NCI-H2227 treated with DMSO at 0.1 percent for 48 hours (cell line): ENCODE data around the gene MNX1.

ENCODE experiments used
- DNase-seq: peaks from one replicate; lab custom pipeline; 2025; lab: John Stamatoyannopoulos, UW

Gene MNX1

DNA sequence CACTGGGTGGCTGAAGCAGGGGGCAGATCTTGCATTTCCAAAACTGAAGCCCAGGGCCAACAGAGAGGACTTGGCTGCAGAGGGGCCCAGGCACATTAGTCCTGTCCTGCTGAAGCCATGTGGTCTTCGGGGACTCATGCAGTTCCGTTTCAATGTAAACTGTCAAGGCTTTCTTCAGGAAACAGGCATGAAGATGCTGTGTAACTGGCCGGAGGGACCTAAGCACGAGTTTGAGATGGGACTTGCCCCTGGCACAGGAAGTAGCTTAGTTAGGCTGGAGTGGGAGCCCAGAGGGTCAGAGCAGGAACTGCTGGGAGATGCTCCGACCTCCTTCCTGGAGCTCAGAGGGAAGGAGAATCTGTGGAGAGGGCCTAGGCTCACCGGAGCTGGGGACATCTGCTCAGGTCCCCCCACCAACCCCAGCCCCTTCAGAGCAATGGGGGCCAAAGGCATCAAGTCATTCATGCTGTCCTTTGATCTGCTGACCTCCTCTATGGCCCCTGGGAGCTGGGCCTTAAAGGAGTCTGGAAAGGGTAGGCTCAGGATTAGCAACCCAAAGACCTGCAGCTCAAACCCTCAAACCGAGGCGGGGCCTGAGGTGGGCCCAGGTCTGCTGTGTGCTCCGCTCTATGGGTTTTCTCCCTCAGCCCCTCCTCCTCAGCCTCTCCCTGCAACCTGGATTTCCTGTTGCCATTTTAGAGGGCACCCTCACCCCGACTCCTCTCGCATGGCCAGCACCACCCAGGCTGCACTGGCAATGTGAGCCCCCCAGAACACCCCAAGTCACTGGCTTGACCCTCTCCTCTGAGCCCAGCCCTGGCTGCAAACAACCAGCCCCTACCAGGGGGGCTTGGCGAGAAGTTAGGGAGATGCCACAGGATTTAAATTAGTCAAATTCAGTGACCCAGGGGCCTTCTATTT, 4.4 kb upstream of the MNX1 start:
- DNase-seq, result no peak

DNA sequence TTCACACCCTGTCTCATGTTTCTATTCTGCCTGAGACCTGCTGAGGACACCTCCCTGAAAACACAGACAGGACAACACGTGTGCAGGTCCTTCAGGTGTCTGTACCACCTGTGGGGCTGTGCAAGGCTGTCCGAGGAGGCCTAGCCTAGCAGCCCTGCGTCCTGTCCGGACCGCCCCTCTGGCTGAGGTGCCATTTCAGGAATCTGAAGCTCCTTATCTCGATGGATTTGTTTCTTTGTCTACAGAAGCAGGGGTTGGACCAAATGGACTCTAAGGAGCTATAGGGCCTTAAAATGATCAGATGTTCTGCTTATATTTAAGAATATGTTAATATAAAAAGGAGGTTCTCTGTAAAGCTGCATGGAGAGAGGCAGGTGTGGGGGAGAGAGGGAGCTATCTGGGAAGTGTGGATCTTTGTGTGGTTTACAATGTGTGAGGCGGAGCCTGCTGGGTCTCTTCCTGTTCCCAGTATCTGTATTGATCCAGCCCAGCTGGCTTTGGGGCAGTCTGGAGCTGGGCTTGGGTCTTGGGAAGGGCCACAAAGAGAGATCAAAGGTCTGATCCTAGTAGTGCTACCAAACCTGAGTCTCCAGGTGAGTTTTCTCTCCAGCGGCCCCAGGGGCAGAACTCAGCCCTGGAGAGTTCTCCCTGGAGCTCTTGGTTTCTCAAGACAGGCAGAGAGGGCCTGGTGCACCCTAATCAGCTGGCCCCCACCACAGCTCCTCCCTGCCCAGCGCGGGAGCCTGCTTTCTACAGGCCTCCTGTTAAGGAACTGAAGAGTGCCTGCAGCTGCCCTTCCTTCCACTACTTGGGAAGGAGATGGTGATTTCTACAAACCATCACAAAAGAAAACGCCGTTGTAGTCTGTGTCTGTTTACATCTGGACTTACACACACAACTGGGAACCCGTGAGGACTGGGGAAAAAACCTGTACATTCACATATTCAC, 3.4 kb upstream of the MNX1 start:
- DNase-seq, result no peak

DNA sequence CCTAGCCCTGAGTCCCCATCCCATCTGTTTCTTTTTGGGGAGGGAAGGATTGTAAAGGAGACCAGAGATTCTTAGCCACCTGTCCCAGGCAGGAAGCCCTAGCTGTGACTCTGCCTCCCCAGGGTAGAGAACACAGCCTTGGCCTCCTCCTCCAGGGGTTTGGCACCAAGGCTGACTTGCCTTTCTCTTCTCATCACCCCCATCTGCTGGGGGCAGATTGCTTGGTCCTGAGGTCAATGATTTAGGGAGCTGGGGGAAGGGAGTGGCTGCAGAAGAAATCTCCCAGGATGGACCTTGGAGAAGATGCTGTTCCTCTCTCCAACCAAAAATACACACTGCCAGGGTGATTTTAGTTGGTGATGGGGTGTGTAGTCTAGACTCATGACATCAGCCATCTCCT, 2.6 kb upstream of the MNX1 start:
- no peak for DNase-seq

DNA sequence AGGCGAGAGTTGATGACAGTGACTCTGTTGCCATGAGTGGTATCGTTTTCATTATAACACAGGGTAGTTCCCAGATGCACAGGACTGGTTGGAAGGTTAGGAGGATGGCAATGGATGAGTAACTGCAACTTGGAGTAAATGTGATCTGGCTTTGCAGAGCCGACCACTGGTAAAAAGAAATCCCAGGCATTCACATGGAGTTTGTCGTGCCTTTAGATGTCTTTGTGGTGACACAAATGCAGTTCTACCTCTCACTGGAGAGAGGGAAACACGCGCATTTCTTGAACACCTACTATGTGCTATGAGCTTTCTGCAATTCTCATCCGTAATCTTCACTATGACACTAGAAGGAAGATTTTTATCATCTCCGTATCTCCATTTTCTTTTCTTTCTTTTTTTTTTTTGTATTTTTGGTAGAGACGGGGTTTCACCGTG, 1.7 kb upstream of the MNX1 start:
- DNase-seq, result no peak

DNA sequence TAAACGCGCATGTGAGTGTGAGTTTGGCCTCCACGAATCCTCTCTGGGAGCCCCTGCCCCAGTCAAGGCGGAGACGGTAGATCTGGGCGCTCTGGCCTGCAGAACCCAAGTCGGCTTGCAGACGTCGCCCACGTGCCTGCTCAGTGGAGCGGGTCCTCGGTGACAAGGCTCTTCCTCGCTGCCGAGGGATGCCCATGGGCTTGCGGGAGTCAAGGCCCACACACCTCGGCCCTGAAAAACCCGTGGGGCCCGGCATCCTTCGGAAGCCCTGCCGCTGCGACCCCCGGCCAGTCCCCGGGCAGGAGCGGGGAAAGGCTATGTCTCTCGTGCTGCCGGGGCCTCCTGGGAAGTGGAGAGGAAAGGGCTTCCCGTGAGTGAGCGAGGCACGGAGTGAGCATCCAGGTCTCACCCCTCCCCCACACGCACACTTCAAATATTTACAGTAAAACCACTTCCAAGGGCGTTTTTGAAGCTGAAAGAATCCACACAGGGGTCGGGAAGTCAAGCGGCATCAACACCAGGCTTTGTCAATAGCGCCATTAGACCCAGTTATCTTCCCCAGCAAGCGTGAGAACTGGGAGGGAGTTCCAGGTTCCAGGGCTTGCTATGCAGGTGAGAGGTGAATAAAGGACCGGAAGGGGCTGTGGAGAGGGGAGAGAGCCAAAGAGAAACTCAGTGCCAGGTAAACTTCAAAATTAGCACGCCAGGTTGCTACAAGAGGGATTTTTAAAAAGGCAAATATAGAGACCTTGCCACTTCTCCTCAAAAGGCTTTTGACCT, 1.1 kb upstream of the MNX1 start:
- no peak for DNase-seq

DNA sequence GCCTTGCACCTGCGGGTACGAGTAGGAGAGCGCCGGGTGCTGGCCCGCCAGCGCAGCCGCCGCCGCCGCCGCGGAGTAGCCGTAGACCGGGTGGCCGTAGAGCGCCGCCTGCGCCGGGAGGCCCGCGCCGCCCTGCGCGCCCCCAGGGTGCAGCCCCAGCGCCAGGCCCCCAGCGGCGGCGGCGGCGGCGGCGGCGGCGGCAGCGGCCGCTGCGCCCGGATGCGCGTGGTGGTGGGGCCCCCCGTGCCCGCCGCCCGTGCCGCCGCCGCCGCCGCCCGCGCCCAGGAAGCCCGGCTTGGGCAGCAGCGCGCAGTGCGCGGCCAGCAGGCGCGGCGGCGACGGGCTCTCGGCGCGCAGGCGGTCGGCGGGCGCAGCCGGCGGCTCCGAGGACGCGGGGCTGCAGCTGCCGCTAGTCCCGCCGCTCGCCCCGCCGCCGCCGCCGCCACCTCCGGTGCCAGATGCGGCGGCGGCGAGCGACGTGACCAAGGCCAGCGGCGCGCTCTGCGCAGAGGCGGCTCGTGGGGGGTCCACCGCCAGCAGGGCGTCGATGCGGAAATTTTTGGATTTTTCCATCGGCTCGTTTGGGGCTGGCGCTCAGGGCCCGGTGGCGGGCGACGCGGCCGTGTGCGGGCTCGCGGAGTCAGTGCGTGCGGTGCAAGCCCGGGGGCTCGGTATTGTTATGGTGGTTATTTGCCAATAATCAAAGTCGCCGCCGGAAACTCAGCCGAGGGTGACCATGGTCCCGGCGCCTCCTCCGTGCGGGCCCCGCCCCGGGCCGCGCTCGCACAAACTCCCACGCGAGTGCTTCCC, 480 bp downstream of the MNX1 start:
- no peak for DNase-seq

DNA sequence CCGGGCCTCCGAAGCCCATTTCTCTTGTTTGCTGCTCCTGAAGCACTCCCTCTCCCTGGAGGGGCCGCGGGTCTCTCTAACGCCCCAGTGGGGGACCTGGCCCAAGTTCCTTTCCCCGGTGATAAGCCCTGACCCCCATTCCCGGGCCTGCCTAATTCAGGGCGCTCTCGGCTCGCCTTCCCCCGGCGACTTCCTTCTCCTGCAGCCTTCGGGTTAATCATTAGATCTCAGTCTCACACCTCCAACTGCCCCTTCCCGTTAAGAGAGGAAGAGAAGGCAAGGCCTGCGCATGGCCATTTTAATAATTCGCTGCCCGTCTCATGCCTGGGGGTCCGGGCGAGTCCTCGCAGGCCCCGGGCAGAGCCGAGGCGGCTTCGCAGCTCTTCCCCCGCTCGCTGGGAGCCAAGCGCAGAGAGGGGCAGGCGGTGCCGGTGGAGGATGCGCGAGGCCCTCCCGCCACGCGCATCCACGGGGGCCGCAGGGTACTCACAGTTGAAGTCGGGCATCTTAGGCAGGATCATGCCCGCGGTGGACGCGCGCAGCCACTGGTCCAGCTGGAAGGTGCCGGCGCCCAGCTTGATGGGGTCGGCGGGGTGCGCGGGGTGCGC, 1.2 kb downstream of the MNX1 start:
- no peak for DNase-seq

DNA sequence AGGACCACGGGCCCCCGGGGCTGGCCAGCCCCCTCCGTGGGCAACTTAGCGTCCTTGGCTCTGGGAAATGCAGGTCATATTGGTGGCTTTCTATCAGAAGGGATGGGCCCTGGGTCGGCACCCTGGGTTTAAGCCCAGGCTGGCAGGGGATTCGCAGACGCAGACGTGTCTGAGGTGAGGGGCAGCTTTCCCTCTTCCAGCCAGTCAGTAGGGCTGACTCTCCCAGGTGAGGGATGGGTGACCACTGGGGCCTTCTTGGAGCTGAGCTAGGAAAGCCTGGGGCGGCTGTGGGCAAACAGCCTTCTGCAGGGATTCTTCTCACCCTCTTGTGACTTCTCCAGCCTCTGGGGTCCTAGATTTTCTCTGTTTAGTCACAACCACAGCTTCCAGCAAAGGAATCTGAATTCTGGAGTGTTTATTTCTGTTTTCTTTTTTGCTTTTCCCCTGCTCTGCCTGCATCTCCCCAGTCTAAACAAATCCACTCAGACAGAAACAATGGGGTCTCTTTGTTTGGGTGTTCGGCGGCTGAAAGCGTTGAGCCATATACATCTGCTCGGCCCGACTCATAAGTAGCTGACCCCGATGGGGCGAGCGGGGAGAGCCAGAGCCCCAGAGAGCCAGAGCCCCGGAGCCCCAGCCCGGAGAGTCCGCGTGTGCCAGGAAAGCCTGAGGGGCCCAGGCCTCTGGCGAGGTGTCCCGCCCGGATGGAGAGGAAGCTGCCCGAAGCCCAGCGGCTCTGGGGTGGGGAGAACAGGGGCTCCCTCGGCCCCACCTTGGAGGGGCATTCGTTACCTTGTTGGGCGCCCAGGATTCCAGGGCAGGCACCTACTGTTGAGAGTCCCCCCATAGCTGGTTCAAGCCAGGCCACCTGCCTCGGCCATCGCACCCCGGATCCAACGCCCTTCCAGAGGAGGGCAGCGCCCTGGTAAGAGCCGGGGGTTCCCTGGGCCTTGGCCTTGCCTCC, 2.0 kb downstream of the MNX1 start:
- DNase-seq, result no peak

DNA sequence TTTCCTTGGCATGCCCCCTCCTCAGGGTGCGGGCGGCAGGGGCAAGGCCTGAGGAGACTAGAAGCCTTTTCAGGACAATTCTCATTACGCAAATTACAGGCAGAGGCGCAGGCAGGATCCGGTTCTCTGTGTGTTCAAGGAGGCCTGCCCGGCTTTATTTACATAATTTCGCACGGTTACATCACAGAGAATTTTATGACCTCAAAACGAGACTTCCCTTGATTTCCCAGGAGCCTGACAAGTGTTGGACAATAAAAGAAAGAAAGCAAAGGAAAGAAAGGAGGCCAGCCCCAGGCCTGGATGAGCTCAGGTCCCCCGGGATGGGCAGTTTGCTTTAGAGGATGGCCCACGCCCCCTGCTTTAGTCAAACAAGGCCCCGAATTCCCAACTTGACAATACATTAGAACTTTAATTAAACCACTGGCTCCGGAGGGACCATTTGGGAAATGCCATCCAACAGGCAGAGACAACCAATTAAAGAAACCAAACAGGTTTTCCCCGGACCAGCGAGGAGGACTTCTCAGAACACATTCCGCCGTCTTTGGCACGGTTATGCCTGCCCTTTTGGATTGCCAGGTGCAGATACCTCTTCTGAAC, 2.9 kb downstream of the MNX1 start:
- DNase-seq, result no peak

DNA sequence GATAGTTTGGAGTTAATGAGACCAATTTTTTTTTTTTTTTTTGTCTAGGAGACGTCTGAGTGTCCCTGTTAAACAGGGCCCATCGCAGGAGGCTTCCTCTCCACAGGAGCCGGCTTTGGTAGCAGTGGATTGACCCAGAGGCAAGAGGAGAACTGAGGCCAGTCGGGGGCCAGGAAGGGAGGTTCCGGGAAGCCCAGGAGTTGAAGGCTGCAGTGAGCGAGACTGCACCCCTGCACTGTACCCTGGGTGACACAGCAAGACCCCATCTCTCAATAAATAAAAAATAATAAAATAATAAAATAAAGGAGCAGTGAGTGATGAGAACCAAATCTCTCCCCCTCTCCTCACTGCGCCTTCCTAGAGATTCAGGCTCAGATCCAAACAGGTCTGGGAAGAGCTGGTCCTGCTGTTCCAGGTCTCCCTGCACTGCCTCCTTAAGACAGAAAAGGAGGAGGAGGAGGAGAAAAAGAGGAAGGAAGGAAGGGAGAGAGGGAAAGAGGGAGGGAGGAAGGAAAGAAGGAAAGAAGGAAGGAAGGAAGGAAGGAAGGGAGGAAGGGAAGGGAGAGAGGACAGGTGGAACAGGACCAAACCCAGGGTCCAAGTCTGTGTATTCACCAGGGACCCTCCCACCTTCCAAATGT, 3.5 kb downstream of the MNX1 start:
- no peak for DNase-seq

DNA sequence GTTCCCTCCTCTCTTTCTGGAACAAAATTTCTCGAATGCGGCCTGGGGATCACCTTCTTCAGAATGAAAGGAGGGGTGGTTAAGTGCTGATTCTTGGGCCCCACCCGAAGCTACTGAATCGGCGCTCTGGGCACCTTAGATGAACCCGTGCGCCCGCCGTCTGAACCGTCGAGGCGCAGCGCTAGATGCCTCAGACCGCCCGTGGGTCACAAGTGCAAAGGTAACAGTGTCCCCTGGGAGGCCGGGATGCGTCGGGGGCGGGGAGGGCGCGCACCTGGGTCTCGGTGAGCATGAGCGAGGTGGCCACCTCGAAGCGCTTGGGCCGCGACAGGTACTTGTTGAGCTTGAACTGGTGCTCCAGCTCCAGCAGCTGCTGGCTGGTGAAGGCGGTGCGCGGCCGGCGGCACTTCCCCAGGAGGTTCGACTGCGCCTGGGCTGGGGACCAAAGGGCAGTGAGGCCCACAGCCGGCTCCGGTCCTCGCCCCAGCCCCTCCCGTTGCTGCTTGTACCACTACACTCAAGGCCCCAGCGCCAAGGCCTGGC, 4.2 kb downstream of the MNX1 start:
- no peak for DNase-seq

DNA sequence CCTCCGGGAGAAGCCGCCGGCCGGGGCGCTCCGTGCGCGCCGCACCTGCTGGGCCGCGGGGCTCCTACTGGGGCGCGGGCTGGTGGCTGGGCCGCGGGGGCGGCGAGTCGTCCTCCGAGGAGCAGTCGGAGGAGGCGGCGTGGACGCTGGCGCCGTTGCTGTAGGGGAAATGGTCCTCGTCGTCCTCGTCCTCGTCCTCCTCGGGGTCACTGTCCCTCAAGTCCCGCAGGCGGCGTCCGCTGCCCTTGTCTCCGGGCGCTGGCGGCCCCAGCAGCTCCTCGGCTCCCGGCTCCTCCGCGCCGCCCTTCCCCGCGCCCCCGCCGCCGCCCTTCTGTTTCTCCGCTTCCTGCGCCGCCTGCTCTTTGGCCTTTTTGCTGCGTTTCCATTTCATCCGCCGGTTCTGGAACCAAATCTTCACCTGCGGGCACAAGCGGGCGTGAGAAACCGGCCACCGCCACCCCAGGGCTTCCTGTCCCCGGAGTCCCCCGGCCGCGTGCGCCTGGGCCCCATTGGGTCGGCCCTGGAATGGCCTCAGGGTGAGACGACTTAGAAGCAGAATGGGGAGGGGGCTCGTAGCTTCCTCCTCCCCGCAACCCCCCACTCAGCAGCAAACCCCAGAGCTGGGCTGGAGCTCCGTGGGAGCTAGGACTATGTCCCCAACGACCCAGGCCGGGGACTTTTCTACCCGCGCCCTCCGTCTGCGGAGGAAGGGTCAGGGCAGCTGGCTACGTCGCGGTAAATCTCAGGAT, 4.8 kb downstream of the MNX1 start:
- no peak for DNase-seq

DNA sequence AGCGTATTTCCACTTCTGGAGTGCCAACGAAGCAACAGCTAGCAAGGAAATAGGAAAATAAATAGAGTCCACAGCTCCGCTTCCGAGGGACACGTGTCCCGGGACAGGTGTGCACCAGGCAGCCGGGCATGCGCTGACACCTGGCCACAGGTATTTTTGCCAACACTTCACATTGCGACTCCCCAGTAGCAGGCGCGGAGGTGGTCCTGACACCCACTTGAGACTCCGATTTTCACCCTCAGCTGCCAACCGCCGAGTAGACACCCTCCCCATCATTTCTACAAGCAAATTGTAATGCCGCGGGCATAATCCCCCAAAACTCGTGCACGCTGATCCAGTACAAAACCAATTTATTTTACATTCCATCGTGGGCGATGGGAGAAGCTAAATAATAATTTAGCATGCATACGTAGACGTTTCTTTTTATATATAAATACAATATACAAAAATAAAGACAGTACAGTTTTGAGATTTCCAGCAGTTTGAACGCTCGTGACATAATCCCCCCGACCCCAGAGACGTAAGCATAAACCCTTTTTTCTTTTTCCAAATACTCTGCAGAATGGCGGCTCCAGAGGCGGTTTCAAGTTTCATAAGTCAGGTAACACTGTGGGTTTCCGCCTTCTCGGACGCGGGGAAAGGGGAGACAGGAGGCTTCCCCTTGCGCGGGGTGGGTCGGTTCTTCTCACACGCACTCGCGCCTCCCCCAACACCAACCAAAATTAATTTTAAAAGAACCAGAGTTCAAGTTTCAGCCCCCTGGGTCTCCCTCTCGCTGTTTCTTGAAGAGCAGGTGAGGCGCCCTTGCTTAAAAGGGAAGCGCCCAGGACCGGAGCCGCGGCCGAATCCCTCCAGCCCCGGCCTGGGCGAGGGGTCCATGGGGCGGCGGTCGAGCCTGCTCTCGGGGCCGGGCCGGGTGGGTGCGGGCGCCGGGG, 5.7 kb downstream of the MNX1 start:
- DNase-seq, result no peak

DNA sequence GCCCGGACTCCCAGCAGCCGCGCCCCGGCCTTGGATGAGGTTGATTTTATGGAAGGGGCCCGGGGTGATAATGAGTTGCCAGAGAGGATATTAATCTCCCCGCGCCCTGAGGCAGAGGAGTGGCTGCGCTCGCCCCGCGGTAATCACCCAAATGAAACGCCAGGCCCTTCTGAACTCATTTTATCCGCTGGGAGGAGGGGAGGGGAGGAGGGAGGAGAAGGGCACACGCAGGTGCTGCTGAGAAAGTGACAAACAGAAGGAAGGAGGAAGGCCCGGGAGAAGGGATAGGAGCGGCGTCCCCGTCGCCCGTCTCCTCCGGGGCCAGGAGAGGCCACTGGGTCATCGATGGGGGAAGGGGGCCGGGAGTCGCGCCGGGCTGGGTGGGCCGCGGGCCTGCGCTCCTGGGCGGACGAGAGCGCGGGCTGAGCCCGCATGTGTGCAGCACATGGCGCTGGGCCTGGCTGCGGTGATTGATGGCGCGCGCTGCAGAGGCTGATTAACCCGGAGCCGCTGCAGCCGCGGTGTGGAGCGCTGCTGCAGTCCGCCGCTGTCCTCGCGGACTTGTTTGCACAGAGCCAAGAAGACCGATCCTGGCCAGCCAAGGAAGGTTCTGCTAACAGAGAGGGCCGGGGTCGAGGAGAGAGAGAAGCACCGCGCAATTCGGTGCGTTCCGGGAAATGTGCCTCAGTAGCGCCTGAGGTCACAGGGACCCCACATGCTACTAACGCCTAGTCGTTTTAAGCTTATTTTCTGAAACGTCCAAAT, 6.5 kb downstream of the MNX1 start:
- DNase-seq, result peak; percentile 27

DNA sequence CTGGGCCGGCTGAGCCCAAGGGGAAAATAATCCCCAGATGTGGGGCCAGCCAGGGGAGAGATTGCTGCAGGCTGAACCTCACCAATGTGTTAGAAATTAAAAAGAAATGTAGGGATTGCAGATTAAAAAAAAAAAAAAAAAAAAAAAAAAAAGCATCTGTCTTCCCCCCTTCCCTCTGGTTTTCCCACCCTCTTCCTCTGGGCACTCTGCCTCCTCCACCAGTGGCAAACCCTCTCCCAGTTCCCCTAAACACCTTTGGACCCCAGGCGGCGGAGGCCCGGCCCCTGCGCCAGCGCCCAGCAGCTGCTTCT, 7.1 kb downstream of the MNX1 start:
- no peak for DNase-seq

DNA sequence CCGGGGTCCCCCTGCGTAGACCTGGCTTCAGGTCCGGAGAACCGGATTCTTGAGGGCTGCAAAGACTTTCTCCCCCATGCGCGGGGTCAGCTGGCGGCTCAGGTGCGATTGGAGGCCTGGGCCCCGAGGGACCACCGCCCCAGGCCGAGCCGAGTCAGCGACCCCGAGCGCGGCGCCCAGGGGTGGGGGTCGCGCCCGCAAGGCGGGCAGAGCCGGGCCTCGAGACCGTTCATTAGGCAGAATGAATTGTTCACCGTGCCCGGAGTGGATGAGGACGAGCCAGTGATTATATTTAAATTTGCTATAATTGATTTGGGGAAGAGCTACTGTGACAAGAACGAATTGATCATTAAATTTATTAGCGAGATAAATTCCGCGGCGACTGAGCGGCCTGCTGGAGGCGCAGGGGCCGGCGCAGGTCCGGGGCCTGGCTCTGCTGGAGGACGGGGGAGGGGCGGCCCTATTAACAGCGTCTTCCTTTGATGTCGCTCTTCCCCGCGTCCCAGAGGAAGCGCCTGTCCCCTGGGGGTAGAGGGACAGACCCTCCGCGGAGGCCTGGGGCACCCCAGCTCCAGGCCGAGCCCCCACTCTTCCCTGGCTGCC, 7.5 kb downstream of the MNX1 start:
- DNase-seq, result no peak
